ENCODE results near the gene CELA2B. TPM values are rescaled to one million over a fixed set of nuclear protein-coding genes. Genes with fewer than 3 reads are reported as not detected.
"Not testable (repeated sequence)": the region's sequence is repeated elsewhere in the genome, so short reads cannot be mapped to it uniquely, and the experiment has no call there.

The CELA2B gene
- total and polyA plus RNA-seq, 8 donors = 0.63 to 1.7 (median 0.98) TPM; not detected in 1

DNA sequence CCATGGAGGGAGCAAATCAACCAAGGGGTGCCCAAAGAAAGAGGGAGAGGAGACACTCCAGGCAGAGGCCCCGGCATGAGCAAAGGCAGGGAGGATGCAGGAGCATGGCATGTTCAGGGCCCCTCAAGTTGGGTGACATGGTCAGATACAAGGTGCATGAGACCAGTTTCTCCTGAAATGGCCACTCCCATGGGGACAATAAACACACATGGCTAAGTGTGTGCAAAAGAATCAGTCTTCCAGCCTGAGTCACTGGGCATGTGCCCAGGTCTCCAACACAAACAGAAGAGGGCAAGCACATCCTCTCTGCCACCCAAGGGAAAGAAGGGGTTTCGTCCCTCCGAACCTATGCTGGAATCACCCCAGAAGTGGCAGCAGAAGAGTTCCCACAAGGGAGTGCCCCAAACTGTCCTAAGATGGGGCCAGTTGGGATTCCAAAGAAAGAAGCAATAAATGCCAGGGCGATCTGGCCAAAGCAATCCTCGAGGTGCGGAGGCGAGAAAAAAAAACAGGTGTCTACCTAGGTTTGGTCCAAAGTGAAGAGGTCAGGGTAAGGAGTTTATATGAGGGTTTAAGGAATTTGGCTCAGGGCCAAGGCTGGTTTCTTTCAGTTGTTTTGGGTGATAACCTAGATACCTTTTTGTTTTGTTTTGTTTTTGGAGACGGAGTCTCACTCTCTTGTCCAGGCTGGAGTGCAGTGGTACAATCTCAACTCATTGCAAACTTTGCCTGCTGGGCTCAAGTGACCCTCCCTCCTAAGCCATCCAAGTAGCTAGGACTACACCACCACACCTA, 34.9 kb downstream of the CELA2B start:
- no peaks in the 10 kb centered on the region for H3K27me3 ChIP-seq
- intact Hi-C loops (cut with DNase I) = no loop called here
- TF ChIP-seq, protein P1, sequence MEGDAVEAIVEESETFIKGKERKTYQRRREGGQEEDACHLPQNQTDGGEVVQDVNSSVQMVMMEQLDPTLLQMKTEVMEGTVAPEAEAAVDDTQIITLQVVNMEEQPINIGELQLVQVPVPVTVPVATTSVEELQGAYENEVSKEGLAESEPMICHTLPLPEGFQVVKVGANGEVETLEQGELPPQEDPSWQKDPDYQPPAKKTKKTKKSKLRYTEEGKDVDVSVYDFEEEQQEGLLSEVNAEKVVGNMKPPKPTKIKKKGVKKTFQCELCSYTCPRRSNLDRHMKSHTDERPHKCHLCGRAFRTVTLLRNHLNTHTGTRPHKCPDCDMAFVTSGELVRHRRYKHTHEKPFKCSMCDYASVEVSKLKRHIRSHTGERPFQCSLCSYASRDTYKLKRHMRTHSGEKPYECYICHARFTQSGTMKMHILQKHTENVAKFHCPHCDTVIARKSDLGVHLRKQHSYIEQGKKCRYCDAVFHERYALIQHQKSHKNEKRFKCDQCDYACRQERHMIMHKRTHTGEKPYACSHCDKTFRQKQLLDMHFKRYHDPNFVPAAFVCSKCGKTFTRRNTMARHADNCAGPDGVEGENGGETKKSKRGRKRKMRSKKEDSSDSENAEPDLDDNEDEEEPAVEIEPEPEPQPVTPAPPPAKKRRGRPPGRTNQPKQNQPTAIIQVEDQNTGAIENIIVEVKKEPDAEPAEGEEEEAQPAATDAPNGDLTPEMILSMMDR (IDR thresholded peaks at IDR 0.05) = no peak

DNA sequence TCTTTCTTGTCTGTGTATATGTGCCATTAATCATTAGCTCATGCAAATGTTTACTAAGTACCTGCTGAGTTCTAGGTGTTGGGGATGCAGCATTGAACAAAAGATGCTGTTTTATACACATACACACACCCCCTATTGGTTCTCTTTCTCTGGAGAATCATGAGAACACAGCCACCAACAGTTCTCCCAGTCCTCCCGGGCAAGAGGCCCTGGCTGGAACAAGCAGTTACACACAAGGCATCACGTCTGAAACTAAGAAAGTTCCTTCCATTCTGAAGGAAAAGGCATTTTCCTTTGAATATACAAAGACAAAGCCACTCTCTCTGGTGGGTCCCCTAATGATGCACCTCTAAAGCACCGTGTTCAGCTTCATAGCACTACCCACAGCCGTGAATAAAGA, 37.3 kb downstream of the CELA2B start:
- no peak for ATAC-seq
- intact Hi-C loops (cut with DNase I) = no loop called here
- DNase-seq = no peak
- H3K36me3 ChIP-seq = peaks cover 0 to 23% of the 10 kb centered on the region in 2 donors
- H3K4me1 ChIP-seq = peaks cover 0 to 15% of the 10 kb centered on the region in 2 donors
- H3K9me3 ChIP-seq = no peaks in the 10 kb centered on the region
- H3K27ac ChIP-seq = no peak overlapping the region
- H3K27me3 ChIP-seq = no peaks in the 10 kb centered on the region
- H3K4me3 ChIP-seq = no peak overlapping the region
- TF ChIP-seq, protein P1 (IDR thresholded peaks at IDR 0.05) = no peak

More for the DNA sequence above, 34.9 kb downstream of the CELA2B start:
- Histone ChIP-seq H3K27ac (no peak overlapping the region), H3K9me3 (no peaks in the 10 kb centered on the region), H3K36me3 (peaks cover 0 to 29% of the 10 kb centered on the region in 2 donors), H3K4me3 (no peak overlapping the region), H3K4me1 (peaks cover 0 to 13% of the 10 kb centered on the region in 2 donors)
- ATAC-seq = no peak
- DNase-seq = no peak

DNA sequence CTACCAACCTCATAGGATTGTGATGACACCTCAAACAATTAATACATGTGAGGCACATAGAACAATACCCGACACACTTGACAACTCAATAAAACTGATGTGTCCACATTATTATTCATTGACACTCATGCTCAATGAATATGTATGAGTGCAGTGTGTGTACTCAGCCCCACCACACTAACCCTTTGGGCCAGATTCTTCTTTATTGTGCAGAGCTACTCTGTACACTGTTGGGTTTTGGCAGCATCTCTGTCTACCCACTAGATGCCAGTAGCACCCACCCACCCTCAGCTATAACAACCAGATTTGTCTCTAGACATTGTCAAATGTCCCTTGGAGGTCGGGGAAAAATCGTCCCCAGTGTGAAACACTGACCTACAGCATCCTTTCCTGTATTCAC, 38.0 kb downstream of the CELA2B start:
- Histone ChIP-seq H3K4me3 (no peak overlapping the region), H3K4me1 (peaks cover 0 to 15% of the 10 kb centered on the region in 2 donors), H3K36me3 (peaks cover 0 to 21% of the 10 kb centered on the region in 2 donors), H3K27ac (no peak overlapping the region), H3K27me3 (no peaks in the 10 kb centered on the region), H3K9me3 (no peaks in the 10 kb centered on the region)
- ATAC-seq = no peak
- TF ChIP-seq, protein P1 (IDR thresholded peaks at IDR 0.05) = no peak
- no peak for DNase-seq
- intact Hi-C loops (cut with DNase I) = no loop called here

DNA sequence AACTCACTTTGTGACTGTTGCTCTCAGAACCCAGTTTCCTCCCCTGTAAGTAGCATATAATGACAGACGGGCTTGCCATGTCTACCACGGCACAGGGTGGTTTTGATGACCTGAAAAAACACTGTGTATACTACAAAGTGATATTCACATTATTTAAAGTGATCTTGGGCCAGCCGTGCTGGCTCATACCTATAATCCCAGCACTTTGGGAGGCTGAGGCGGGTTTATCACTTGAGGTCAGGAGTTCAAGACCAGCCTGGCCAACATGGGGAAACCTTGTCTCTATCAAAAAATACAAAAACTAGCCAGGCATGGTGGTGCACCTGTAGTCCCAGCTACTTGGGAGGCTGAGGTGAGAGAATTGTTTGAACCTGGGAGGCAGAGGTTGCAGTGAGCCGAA, 38.7 kb downstream of the CELA2B start:
- H3K27ac ChIP-seq; H3K27me3 ChIP-seq; DNase-seq; ATAC-seq; intact Hi-C loops (cut with DNase I); H3K9me3 ChIP-seq; H3K4me3 ChIP-seq: not testable (repeated sequence)
- Histone ChIP-seq H3K36me3 (peaks cover 0 to 20% of the 10 kb centered on the region in 2 donors), H3K4me1 (peaks cover 0 to 15% of the 10 kb centered on the region in 2 donors)

DNA sequence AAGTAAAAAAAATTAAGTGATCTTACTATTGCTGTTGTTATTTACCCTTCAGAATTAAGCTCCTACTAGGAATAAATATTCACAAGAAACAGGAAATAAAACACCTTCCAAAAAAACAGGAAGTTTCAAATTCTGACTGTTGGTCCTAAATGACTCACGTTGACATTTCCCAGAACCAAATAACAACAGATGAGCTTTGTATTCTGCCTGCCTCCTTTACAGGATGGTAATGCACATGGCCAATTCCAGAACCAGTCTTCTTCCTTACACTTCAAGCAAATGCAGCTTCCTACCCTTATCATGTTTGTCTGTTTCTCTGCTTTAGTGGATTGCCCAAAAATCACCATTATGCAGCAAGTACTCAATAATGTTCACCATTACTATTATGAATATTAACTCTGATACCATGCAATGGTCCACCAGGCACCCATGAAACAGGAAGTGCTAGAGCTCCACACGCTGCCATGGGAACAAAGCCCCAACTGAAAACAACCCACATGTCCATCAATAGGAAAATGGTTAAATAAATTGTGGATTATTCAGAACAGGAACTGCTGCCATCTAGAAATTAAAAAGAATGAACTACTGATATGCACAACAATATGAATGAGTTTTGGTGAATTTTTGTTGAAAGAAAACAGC, 39.2 kb downstream of the CELA2B start:
- H3K4me1 ChIP-seq = peaks cover 0 to 15% of the 10 kb centered on the region in 2 donors
- H3K27me3 ChIP-seq = no peaks in the 10 kb centered on the region
- TF ChIP-seq, protein P1 (IDR thresholded peaks at IDR 0.05) = no peak
- H3K4me3 ChIP-seq = no peak overlapping the region
- no peaks in the 10 kb centered on the region for H3K9me3 ChIP-seq
- peaks cover 0 to 20% of the 10 kb centered on the region in 2 donors for H3K36me3 ChIP-seq
- no peak for DNase-seq
- no peak for ATAC-seq
- intact Hi-C loops (cut with DNase I) = no loop called here
- H3K27ac ChIP-seq = peak overlapping the region in 1 of 2 donors; percentile 58
